ENCODE results near the gene SULT6B1.
"Not testable (repeated sequence)": the region's sequence is repeated elsewhere in the genome, so short reads cannot be mapped to it uniquely, and the experiment has no call there.

GRCh38 chr2:37205071-37205661, 16.7 kb upstream of the SULT6B1 start:
- not testable (repeated sequence) for TF ChIP-seq CTCF (IDR thresholded peaks at IDR 0.05); POLR2AphosphoS5 (IDR thresholded peaks at IDR 0.05; ENCODE audit: insufficient read depth in 1 of 2, low read depth in 1 of 2); POLR2A (IDR thresholded peaks at IDR 0.05)
